SK-N-MC (cell line): ENCODE data around the gene COL17A1.

ENCODE experiments used
- EZH2 ChIP-seq: fragments of 200-600 bp; sonication (generic); IDR thresholded peaks from one replicate; pipeline ENCODE4 v1.6.1; 2017; ENCODE audit warnings: antibody characterized with exemption
- POLR2AphosphoS5 ChIP-seq: IDR thresholded peaks from 2 replicates; pipeline ENCODE4 v1.6.1; 2012; ENCODE audit warnings: mild to moderate bottlenecking, low read depth, low read length, borderline replicate concordance

GRCh38 chr10:104119996-104120395 is 34.3 kb upstream of the COL17A1 start:
- TF ChIP-seq EZH2, result no peak
- TF ChIP-seq POLR2AphosphoS5, result no peak
